ENCODE data around the gene TMEM259. TPM values are rescaled to one million over a fixed set of nuclear protein-coding genes. Genes with fewer than 3 reads are reported as not detected.

TMEM259 gene
- total RNA-seq, 6 experiments from 2014 or later, result 82.6 to 180 (median 93.2) TPM

DNA sequence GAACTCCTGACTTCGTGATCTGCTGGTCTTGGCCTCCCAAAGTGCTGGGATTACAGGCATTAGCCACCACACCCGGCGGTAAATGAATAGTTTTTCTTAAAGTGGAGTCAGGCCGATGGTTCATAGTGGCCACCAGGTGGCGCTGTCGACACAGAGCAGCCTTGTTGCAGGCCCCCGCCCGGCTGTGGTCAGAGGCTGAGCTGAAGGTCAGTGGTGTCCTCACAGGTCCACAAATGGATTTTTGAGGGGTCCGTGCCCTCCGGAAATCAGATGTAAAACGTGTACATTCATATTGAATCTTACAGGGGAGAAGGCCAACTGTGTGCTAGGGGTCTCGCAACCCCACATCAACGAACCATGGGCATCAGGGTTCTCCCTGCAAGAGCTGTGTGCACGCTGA, 50.2 kb downstream of the TMEM259 start:
- intact Hi-C loops (cut with DNase I), result loop anchor here in 1 of 2 donors (10.0 kb wide), 1 partner anchor 116 kb away; the partner anchor contains the start of genes CFD and ELANE
- H3K27ac ChIP-seq, result no peak overlapping the region
- DNase-seq (no peak), ATAC-seq (no peak)
- peaks cover 0 to 5% (median 2%) of the 10 kb centered on the region in 4 donors for H3K9me3 ChIP-seq
- peaks cover 0 to 13% (median 0%) of the 10 kb centered on the region in 4 donors for H3K36me3 ChIP-seq
- H3K4me3 ChIP-seq, result no peak overlapping the region
- TF ChIP-seq, protein P1, sequence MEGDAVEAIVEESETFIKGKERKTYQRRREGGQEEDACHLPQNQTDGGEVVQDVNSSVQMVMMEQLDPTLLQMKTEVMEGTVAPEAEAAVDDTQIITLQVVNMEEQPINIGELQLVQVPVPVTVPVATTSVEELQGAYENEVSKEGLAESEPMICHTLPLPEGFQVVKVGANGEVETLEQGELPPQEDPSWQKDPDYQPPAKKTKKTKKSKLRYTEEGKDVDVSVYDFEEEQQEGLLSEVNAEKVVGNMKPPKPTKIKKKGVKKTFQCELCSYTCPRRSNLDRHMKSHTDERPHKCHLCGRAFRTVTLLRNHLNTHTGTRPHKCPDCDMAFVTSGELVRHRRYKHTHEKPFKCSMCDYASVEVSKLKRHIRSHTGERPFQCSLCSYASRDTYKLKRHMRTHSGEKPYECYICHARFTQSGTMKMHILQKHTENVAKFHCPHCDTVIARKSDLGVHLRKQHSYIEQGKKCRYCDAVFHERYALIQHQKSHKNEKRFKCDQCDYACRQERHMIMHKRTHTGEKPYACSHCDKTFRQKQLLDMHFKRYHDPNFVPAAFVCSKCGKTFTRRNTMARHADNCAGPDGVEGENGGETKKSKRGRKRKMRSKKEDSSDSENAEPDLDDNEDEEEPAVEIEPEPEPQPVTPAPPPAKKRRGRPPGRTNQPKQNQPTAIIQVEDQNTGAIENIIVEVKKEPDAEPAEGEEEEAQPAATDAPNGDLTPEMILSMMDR (IDR thresholded peaks at IDR 0.05), result peak; percentile 30 to 48 (median 44)
- TF ChIP-seq POLR2A (IDR thresholded peaks at IDR 0.05), result no peak
- H3K4me1 ChIP-seq, result no peaks in the 10 kb centered on the region
- 90% methylated on average over 8 of the region's 14 CpGs for WGBS (ENCODE audit: insufficient coverage, low coverage, low lambda C conversion rate, missing lambda C conversion rate)
- H3K27me3 ChIP-seq, result no peaks in the 10 kb centered on the region

- ATAC-seq (no peak), DNase-seq (no peak)
- Histone ChIP-seq H3K4me3 (no peak overlapping the region), H3K27me3 (no peaks in the 10 kb centered on the region), H3K36me3 (peaks cover 0 to 13% (median 0%) of the 10 kb centered on the region in 4 donors), H3K9me3 (peaks cover 0 to 5% (median 2%) of the 10 kb centered on the region in 4 donors), H3K27ac (no peak overlapping the region), H3K4me1 (no peaks in the 10 kb centered on the region)
- WGBS (ENCODE audit: insufficient coverage, low coverage, low lambda C conversion rate, missing lambda C conversion rate), result 80% methylated on average over 2 of the region's 17 CpGs
- TF ChIP-seq POLR2A (IDR thresholded peaks at IDR 0.05), result no peak
- TF ChIP-seq, protein P1 (IDR thresholded peaks at IDR 0.05), result no peak
- intact Hi-C loops (cut with DNase I), result no loop called here
Observed at GRCh38 chr19:966485-967088, 54.3 kb downstream of the TMEM259 start.

DNA sequence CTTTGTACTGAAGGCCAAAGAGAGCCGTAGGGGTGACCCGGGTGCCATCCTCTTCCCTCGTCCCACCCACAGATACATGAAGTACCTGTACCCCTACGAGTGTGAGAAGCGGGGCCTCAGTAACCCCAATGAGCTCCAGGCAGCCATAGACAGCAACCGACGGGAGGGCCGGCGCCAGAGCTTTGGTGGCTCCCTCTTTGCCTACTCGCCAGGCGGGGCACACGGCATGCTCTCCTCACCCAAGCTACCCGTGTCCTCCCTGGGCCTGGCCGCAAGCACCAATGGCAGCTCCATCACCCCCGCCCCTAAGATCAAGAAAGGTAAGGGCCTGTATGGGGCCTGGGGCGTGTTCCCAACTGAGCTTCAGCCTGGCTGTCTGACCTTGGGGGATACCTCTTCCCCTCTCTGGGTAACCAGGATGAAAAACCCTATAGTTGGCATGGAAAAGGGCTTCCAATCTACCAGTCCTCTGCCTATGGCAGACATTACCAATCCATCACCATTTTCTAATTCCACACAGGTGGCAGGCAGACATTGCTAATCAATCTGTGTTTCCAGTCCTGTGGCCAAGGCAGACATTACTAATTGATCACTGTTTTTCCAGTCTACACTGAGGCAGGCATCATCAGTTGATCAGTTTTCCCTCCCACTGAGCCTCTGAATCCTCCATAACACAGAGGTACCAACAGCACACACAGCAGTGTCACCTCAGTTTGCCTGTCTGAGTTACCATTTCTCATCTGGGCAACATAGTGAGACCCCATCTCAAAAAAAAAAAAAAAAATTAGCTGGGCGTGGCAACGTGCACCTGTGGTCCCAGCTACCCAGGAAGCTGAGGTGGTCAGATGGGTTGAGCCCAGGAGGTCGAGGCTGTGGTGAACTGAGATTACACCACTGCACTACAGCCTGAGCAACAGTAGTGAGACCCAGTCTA, 55.9 kb downstream of the TMEM259 start:
- no peak overlapping the region for H3K4me3 ChIP-seq
- no peak overlapping the region for H3K27ac ChIP-seq
- ATAC-seq (no peak), DNase-seq (no peak)
- 100% methylated on average over 3 of the region's 19 CpGs for WGBS (ENCODE audit: insufficient coverage, low coverage, low lambda C conversion rate, missing lambda C conversion rate)
- H3K27me3 ChIP-seq, result no peaks in the 10 kb centered on the region
- H3K36me3 ChIP-seq, result peaks cover 0 to 13% (median 0%) of the 10 kb centered on the region in 4 donors
- H3K9me3 ChIP-seq, result no peaks in the 10 kb centered on the region
- intact Hi-C loops (cut with DNase I), result no loop called here
- no peak for TF ChIP-seq POLR2A (IDR thresholded peaks at IDR 0.05)
- TF ChIP-seq, protein P1 (IDR thresholded peaks at IDR 0.05), result no peak
- no peaks in the 10 kb centered on the region for H3K4me1 ChIP-seq

DNA sequence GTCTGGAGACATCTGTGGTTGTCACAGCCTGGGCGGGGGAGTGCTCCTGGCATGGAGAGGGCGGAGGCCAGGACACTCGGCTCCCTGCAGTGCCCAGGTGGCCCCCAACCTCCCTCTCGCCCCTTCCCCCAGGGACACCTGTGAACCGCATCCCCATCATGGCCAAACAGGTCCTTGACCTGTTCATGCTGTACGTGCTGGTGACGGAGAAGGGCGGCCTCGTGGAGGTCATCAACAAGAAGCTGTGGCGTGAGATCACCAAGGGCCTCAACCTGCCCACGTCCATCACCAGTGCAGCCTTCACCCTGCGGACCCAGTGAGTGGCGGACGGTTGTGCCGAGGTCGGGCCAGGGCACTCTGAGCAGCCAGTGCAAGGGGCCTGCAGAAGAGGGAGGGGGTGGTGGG, 56.8 kb downstream of the TMEM259 start:
- intact Hi-C loops (cut with DNase I), result no loop called here
- H3K9me3 ChIP-seq, result no peaks in the 10 kb centered on the region
- no peaks in the 10 kb centered on the region for H3K27me3 ChIP-seq
- DNase-seq, result no peak
- no peaks in the 10 kb centered on the region for H3K4me1 ChIP-seq
- TF ChIP-seq POLR2A (IDR thresholded peaks at IDR 0.05), result no peak
- TF ChIP-seq, protein P1 (IDR thresholded peaks at IDR 0.05), result no peak
- peaks cover 0 to 11% (median 0%) of the 10 kb centered on the region in 4 donors for H3K36me3 ChIP-seq
- no peak for ATAC-seq
- H3K4me3 ChIP-seq, result no peak overlapping the region
- no CpG with 5 or more reads among the region's 16 CpGs for WGBS (ENCODE audit: insufficient coverage, low coverage, low lambda C conversion rate, missing lambda C conversion rate)
- H3K27ac ChIP-seq, result no peak overlapping the region
